Gastroesophageal sphincter (tissue), 3 donors: Measurements from ENCODE around the gene DZIP3.
"Not testable (repeated sequence)": the region's sequence is repeated elsewhere in the genome, so short reads cannot be mapped to it uniquely, and the experiment has no call there.

Experiments used
- EP300 ChIP-seq: sonication (generic); formaldehyde crosslinking; IDR thresholded peaks from one replicate; pipeline ENCODE4 v1.6.1; 2017; ENCODE audit warnings: antibody characterized with exemption, mild to moderate bottlenecking
- POLR2A ChIP-seq, 2 donors: fragments of 450-650 bp; IDR thresholded peaks; one replicate each; pipeline ENCODE4 v1.6.1; 2017; ENCODE audit warnings: antibody characterized with exemption in 2 of 2, mild to moderate bottlenecking in 2 of 2, moderate library complexity in 1 of 2
- POLR2AphosphoS5 ChIP-seq: sonication (generic); formaldehyde crosslinking; IDR thresholded peaks from one replicate; pipeline ENCODE4 v1.6.1; 2017; ENCODE audit warnings: antibody characterized with exemption
- TF ChIP-seq, protein P1 (sequence below), 4 experiments: fragments of 200-600 bp in 2 of 4; fragments of 450-650 bp in 2 of 4; sonication (generic) in 1 of 4; IDR thresholded peaks; one replicate each; pipeline ENCODE4 v1.5.1; 2017 to 2019; ENCODE audit warnings: antibody characterized with exemption in 4 of 4, mild to moderate bottlenecking in 2 of 4, moderate library complexity in 2 of 4

DNA sequence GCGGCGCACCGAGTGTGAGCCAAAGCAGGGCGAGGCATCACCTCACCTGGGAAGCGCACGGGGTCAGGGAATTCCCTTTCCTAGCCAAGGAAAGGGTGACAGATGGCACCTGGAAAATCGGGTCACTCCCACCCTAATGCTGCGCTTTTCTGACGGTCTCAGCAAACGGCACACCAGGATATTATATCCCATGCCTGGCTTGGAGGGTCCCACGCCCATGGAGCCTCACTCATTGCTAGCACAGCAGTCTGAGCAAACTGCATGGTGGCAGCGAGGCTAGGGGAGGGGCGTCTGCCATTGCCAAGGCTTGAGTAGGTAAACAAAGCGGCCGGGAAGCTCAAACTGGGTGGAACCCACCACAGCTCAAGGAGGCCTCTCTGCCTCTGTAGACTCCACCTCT lies 66.1 kb downstream of the DZIP3 start:
- TF ChIP-seq, protein P1, sequence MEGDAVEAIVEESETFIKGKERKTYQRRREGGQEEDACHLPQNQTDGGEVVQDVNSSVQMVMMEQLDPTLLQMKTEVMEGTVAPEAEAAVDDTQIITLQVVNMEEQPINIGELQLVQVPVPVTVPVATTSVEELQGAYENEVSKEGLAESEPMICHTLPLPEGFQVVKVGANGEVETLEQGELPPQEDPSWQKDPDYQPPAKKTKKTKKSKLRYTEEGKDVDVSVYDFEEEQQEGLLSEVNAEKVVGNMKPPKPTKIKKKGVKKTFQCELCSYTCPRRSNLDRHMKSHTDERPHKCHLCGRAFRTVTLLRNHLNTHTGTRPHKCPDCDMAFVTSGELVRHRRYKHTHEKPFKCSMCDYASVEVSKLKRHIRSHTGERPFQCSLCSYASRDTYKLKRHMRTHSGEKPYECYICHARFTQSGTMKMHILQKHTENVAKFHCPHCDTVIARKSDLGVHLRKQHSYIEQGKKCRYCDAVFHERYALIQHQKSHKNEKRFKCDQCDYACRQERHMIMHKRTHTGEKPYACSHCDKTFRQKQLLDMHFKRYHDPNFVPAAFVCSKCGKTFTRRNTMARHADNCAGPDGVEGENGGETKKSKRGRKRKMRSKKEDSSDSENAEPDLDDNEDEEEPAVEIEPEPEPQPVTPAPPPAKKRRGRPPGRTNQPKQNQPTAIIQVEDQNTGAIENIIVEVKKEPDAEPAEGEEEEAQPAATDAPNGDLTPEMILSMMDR (IDR thresholded peaks at IDR 0.05), result not testable (repeated sequence)
- not testable (repeated sequence) for TF ChIP-seq EP300; POLR2AphosphoS5; POLR2A (IDR thresholded peaks at IDR 0.05)
